Measurements from ENCODE around the gene ARHGEF37.
"Not testable (repeated sequence)": the region's sequence is repeated elsewhere in the genome, so short reads cannot be mapped to it uniquely, and the experiment has no call there.

Gene ARHGEF37

DNA sequence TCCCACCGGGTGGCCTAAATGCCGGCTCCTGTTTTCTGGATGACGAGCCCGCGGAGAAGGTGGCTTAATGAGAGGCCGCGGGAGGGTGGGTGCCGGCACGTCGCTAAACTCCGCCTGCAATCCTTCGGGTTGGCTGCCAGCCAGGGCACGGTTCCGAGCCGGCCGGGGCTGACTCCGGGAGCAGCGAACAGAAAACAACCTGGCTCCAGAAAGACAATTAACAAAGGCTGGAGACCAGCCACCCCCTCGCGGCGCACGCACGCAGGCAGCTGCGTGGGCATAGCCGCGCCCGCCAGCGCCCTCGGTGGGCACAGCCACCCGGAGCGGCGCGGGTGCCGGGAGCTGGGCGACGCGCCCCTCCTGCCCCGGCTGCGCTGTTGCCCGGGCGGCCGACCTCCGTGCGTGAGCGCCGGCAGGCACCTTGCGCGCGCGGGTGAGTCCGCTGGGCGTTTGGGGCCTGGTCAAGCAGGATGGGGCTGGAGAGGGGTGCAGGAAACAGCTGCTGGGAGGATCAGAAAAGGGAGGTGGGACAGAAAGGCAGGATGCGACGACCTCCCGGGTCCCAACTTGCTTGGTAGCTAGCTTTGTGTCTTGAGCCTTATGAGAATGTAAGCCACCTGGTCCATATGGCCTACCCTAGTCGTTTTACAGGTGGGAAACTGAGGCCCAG, at the start of gene ARHGEF37:
TSS of gene ARHGEF37 (plus strand) at position 307 of the 670 bp plus-strand sequence. CDS start 16,272 bp downstream, outside the sequence.
- DNase-seq (ENCODE audit: low read depth) = no peak

- no peak for DNase-seq (ENCODE audit: low read depth)
Observed at GRCh38 chr5:149532413-149532812, 48.9 kb upstream of the ARHGEF37 start.

- not testable (repeated sequence) for DNase-seq (ENCODE audit: low read depth)
Observed at GRCh38 chr5:149535787-149536186, 45.5 kb upstream of the ARHGEF37 start.

DNA sequence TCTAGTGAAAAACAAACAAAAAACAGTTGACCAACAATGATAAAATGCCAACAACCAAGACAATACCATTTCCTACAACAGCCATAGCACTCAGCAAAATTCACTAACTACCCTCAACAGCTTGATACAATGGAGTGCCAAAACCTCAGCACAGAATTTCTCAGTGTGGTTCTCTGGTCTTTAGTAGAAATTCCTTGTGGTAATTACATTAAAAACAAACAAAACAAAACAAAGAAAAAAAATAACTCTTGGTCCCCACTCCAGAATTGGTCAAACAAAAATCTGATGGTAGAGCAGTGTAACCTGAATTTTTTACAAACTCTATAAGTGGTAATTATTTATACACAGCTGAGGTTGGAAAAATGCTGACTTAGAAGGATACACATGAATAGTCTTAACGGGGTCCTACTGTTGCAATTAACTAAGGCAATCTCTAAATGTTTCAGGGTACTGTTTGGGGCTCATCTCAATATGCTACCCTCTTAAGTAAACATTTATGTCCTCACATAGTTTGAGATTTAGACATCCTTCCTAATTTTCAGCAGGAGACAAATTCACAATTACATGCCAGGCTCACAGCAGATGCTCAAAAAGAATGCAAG, 43.8 kb upstream of the ARHGEF37 start:
- no peak for DNase-seq (ENCODE audit: low read depth)

GRCh38 chr5:149540089-149540488, 41.2 kb upstream of the ARHGEF37 start:
- no peak for DNase-seq (ENCODE audit: low read depth)

DNA sequence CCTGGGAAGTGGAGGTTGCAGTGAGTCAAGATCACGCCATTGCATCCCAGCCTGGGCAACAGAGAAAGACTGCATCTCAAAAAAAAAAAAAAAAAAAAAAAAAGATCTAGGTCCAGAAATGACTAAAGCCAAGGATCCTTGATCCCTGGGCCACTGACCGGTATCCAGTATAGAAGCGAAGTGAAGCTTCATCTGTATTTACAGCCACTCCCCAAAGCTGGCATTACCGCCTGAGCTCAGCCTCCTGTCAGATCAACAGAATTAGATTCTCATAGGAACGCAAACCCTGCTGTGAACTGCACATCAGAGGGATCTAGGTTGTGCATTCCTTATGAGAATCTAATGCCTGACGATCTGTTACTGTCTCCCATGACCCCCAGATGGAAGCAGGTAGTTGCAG, 39.4 kb upstream of the ARHGEF37 start:
- no peak for DNase-seq (ENCODE audit: low read depth)

GRCh38 chr5:149543361-149544027, 37.8 kb upstream of the ARHGEF37 start:
- no peak for DNase-seq (ENCODE audit: low read depth)

GRCh38 chr5:149544028-149544420, 37.3 kb upstream of the ARHGEF37 start:
- no peak for DNase-seq (ENCODE audit: low read depth)

GRCh38 chr5:149545327-149545726, 36.0 kb upstream of the ARHGEF37 start:
- no peak for DNase-seq (ENCODE audit: low read depth)

DNA sequence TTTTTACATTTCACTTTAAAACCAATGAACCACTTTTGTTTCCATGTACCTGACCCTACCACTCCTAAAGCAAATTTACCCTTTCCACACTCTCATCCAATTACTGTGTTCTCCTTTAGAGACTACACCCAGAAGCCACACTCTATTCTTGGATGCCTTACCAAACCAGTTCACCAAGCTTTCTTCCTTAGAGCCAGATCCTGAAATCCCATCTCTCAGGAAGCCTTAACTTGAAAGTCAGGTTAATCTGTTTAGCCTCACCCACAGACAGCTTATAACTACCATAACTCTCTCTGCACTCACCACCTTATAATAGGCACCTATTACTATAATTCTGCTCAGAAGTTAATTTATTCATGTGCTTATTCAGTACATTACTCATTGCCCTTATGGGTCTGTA, 34.3 kb upstream of the ARHGEF37 start:
- DNase-seq (ENCODE audit: low read depth) = no peak

DNA sequence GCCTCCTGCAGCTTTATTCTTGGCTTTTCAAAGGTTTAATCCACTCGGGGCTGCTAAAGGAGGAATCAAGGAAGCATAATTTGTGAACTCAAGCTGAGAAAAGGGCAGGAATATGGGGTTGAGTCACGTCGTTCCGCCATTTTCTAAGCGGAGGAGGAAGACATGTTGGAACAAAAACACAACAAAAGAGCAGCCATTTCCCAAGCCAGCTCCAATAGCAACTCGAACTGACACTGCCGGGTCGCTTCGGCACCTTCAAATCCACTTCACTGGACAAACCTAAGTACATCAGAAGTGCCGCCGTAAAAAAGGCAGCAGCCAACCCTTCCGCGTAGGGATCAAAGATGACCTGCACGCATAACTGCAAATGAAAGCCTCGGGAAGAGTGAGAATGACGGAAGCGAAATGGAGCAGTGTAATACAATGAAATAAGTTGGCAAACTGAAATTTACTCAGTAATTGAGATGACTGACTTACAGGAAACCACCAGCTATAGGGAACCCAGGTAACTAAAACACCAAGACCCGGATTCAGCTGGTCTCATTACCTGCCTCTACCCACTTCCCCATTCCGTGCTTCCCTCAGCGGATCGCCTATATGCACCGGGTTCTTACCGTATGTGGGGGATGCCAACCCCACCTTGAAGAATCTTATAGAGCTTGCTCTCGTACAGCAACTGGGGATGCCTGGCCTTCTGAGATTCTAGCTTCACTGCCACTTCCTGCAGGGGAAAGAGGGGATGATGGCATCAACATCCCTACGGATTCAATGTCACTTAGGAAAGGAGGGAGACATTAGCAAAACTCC, 31.6 kb upstream of the ARHGEF37 start:
- DNase-seq (ENCODE audit: low read depth) = no peak

- DNase-seq (ENCODE audit: low read depth) = no peak
Observed at GRCh38 chr5:149550268-149550583, 31.1 kb upstream of the ARHGEF37 start.

- no peak for DNase-seq (ENCODE audit: low read depth)
Observed at GRCh38 chr5:149550594-149551226, 30.6 kb upstream of the ARHGEF37 start.

DNA sequence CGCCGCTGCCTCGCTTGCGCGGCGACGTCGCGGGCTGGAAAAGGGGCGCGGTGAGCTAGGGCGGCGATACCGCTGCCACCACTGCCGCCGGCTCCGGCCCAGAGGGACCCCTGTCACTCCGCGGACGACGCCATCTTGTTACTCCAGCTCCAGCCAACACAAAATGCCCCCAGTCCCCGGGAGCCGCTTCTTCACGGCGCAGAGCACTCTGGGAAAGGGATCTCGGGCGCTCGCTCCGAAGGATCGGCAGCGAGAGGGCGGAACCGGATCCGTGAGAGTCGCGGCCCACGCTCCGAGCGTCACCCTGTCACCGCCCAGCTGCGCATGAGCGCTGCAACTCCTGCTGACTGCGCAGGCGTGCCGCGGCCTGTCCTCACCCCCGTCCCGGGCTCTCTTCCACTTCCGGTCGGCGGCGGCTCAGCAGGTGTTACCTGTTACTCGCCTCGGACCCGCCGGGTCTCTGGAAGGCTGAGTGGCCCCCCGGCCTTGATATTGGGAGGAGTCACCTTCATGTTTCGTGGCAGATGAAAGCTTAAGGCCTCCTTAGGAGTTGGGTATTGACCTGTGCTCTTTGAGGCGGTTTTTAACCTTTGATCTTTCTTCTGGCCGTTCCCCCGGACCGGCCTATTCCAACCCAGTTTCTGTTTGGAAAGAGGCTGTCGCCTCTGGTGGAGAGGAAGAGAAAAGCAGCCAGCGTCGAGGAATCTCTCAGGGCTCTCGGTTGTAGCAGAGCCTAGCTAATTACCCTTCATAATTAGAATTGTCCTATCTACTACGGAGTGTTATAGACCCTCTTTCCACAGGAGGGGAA, 29.9 kb upstream of the ARHGEF37 start, which contains the start of gene CSNK1A1:
TSS of gene CSNK1A1 (minus strand) at position 213 of the 811 bp plus-strand sequence. CDS start 475 bp downstream, outside the sequence.
- DNase-seq (ENCODE audit: low read depth) = peak; percentile 84

GRCh38 chr5:149552038-149552494, 29.2 kb upstream of the ARHGEF37 start:
- no peak for DNase-seq (ENCODE audit: low read depth)

- no peak for DNase-seq (ENCODE audit: low read depth)
Observed at GRCh38 chr5:149552553-149553160, 28.6 kb upstream of the ARHGEF37 start.

- DNase-seq (ENCODE audit: low read depth) = peak; percentile 70
Observed at GRCh38 chr5:149559706-149560105, 21.6 kb upstream of the ARHGEF37 start.

GRCh38 chr5:149561848-149562247, 19.4 kb upstream of the ARHGEF37 start:
- DNase-seq (ENCODE audit: low read depth) = peak; percentile 89

GRCh38 chr5:149563466-149563865, 17.8 kb upstream of the ARHGEF37 start:
- DNase-seq (ENCODE audit: low read depth) = no peak

GRCh38 chr5:149564542-149565140, 16.7 kb upstream of the ARHGEF37 start:
- DNase-seq (ENCODE audit: low read depth) = not testable (repeated sequence)
